Endothelial cell of umbilical vein (primary cell): ENCODE data around the gene CYP26A1. TPM values are rescaled to one million over a fixed set of nuclear protein-coding genes. Genes with fewer than 3 reads are reported as not detected.

ENCODE experiments used
- BruUV-seq: library from RNA; stranded (reverse); fragments of 400-500 nt; replicated peaks from 2 replicates; lab custom pipeline; 2021; lab: Mats Ljungman, UMichigan
- CTCF ChIA-PET: fragments of 300-600, 350-600 bp; sonication (Branson Sonifier 250); formaldehyde crosslinking; loops from one replicate; lab custom pipeline; 2021; ENCODE audit warnings: antibody characterized with exemption, inconsistent platforms; lab: Charles Lee
- POLR2A ChIA-PET: fragments of 300-600, 350-600 bp; sonication (Branson Sonifier 250); formaldehyde crosslinking; loops from one replicate; lab custom pipeline; 2021; ENCODE audit warnings: antibody characterized with exemption, inconsistent platforms; lab: Charles Lee
- DNase-seq: peaks from one replicate; pipeline ENCODE4 v3.0.0-alpha.2; 2011; ENCODE audit warnings: low read depth, low spot score
- FAIRE-seq: peaks from 2 replicates; lab custom pipeline; 2011; peaks lifted over from hg19 to GRCh38; lab: Jason Lieb, UNC
- H2AFZ ChIP-seq: 2 replicates; pipeline ENCODE4 v1.6.0; 2012; ENCODE audit warnings: low read depth, low read length, control low read depth, inconsistent platforms
- H3K27ac ChIP-seq: 2 replicates; pipeline ENCODE4 v1.5.1; 2011; ENCODE audit warnings: low read depth, mild to moderate bottlenecking, control low read depth, low read length, moderate library complexity; ENCODE audit not compliant: insufficient read depth
- H3K27me3 ChIP-seq, 2 experiments: 2 replicates each; pipeline versions ENCODE4 v1.6.0 to v1.6.1; 2011; ENCODE audit warnings: low read length in 2 of 2, mixed read lengths in 1 of 2; ENCODE audit not compliant: control insufficient read depth in 2 of 2, insufficient read depth in 2 of 2
- H3K36me3 ChIP-seq, 2 experiments: 2 replicates in 1 of 2; 3 replicates in 1 of 2; pipeline ENCODE4 v1.5.1; 2011; ENCODE audit warnings: low read length in 2 of 2, mild to moderate bottlenecking in 1 of 2, moderate library complexity in 1 of 2; ENCODE audit not compliant: control insufficient read depth in 2 of 2, insufficient read depth in 2 of 2; ENCODE audit errors: extremely low read depth in 1 of 2
- H3K4me1 ChIP-seq: 3 replicates; pipeline ENCODE4 v1.5.1; 2011; ENCODE audit warnings: mild to moderate bottlenecking, low read length; ENCODE audit not compliant: control insufficient read depth, insufficient read depth; ENCODE audit errors: extremely low read depth
- H3K4me2 ChIP-seq: 2 replicates; pipeline ENCODE4 v1.6.1; 2011; ENCODE audit warnings: low read length, control low read depth, mixed read lengths; ENCODE audit not compliant: insufficient read depth
- H3K4me3 ChIP-seq, 3 experiments: fragments of 200-600 bp in 1 of 3; sonication (generic), shearing (Covaris generic) in 1 of 3; replicated peaks in 1 of 3; 2 replicates each; pipeline ENCODE4 v1.5.1; 2011 to 2016; ENCODE audit warnings: control low read depth in 3 of 3, low read length in 3 of 3, mild to moderate bottlenecking in 2 of 3, inconsistent platforms in 1 of 3, low read depth in 1 of 3, moderate library complexity in 1 of 3; ENCODE audit not compliant: insufficient read depth in 1 of 3
- H3K79me2 ChIP-seq: 2 replicates; pipeline ENCODE4 v1.6.0; 2012; ENCODE audit warnings: low read length, inconsistent platforms; ENCODE audit not compliant: control insufficient read depth, insufficient read depth
- H3K9ac ChIP-seq: replicated peaks from 2 replicates; pipeline ENCODE3; 2011; ENCODE audit warnings: low read length, control low read depth; ENCODE audit not compliant: insufficient read depth; ENCODE audit errors: extremely low read depth
- H3K9me1 ChIP-seq: replicated peaks from 3 replicates; pipeline ENCODE4 v1.6.0; 2011; ENCODE audit warnings: mild to moderate bottlenecking, low read length; ENCODE audit not compliant: control insufficient read depth, insufficient read depth; ENCODE audit errors: extremely low read depth
- H3K9me3 ChIP-seq: replicated peaks from 2 replicates; pipeline ENCODE4 v1.5.1; 2012; ENCODE audit warnings: low read length, inconsistent platforms; ENCODE audit not compliant: control insufficient read depth, insufficient read depth
- H4K20me1 ChIP-seq: replicated peaks from 2 replicates; pipeline ENCODE3; 2011; ENCODE audit warnings: mild to moderate bottlenecking, low read length; ENCODE audit not compliant: control insufficient read depth, insufficient read depth; ENCODE audit errors: extremely low read depth
- EZH2 ChIP-seq: IDR thresholded peaks from 2 replicates; pipeline ENCODE4 v1.6.1; 2012; ENCODE audit warnings: borderline replicate concordance, low read depth, mild to moderate bottlenecking, moderate library complexity, low read length, inconsistent platforms; ENCODE audit not compliant: severe bottlenecking
- FOS ChIP-seq: IDR thresholded peaks from 2 replicates; pipeline ENCODE4 v1.6.1; 2011; ENCODE audit warnings: mild to moderate bottlenecking, low read length, moderate library complexity, borderline replicate concordance; ENCODE audit not compliant: insufficient read depth
- GATA2 ChIP-seq: IDR thresholded peaks from 2 replicates; pipeline ENCODE4 v1.7.0; 2011; ENCODE audit warnings: low read depth, mild to moderate bottlenecking, moderate library complexity, mixed read lengths, low read length; ENCODE audit not compliant: insufficient read length, insufficient read depth
- JUN ChIP-seq: IDR thresholded peaks from 2 replicates; pipeline ENCODE4 v1.6.1; 2011; ENCODE audit warnings: borderline replicate concordance, low read depth; ENCODE audit not compliant: insufficient read length, insufficient read depth
- MYC ChIP-seq: IDR thresholded peaks from one replicate; pipeline ENCODE4 v1.6.1; 2011; ENCODE audit warnings: mild to moderate bottlenecking, low read depth, low read length
- POLR2A ChIP-seq: IDR thresholded peaks from 2 replicates; pipeline ENCODE4 v1.6.1; 2012; ENCODE audit warnings: low read depth, mild to moderate bottlenecking, control low read depth, low read length
- POLR2AphosphoS5 ChIP-seq: IDR thresholded peaks from 2 replicates; pipeline ENCODE4 v1.6.1; 2012; ENCODE audit warnings: low read depth, mild to moderate bottlenecking, control low read depth, low read length, moderate library complexity; ENCODE audit not compliant: insufficient read depth
- dilution Hi-C: fragments of 300-500 bp; cut with MboI; formaldehyde crosslinking; loops from one replicate; pipeline ENCODE4 v1.15.0; 2019; ENCODE audit warnings: low sequenced_read_pairs; ENCODE audit not compliant: extremely low pct_ligation_motif_present
- intact Hi-C: fragments of 100-400 bp; cut with micrococcal nuclease; formaldehyde crosslinking; loops from one replicate; pipeline ENCODE4 v1.10.0; 2022
- polyA plus RNA-seq, 4 experiments: library from polyadenylated mRNA; depleted of rRNA in 3 of 4; stranded (reverse) in 3 of 4; unstranded in 1 of 4; fragments of >200 nt; gene quantifications; 2 replicates each; pipeline versions ENCODE4 v1.2.1 to v1.2.3, GENCODE V29; 2011 to 2012; ENCODE audit warnings: missing spikeins in 1 of 4
- total RNA-seq: library from RNA; stranded (reverse); gene quantifications from 2 replicates; pipeline ENCODE4 v1.2.3, GENCODE V29; 2021
- TF ChIP-seq, protein P1 (sequence below): IDR thresholded peaks from 2 replicates; pipeline ENCODE4 v1.6.1; 2011; ENCODE audit not compliant: insufficient read depth, insufficient read length
- TF ChIP-seq, protein P2 (sequence below), 2 donors: IDR thresholded peaks; 1 replicate in 1 of 2; 2 replicates in 1 of 2; pipeline ENCODE4 v1.5.1; 2011; ENCODE audit warnings: low read length in 2 of 2, mild to moderate bottlenecking in 2 of 2, moderate library complexity in 2 of 2, control low read depth in 1 of 2, inconsistent platforms in 1 of 2, low read depth in 1 of 2; ENCODE audit not compliant: insufficient read depth in 1 of 2; ENCODE audit errors: extremely low read depth in 1 of 2

CYP26A1 gene
- total and polyA plus RNA-seq, 2 donors (not counting 3 experiments of a cell fraction or from before 2014, with no cell fraction given), result 0.95 to 4.4 TPM

DNA sequence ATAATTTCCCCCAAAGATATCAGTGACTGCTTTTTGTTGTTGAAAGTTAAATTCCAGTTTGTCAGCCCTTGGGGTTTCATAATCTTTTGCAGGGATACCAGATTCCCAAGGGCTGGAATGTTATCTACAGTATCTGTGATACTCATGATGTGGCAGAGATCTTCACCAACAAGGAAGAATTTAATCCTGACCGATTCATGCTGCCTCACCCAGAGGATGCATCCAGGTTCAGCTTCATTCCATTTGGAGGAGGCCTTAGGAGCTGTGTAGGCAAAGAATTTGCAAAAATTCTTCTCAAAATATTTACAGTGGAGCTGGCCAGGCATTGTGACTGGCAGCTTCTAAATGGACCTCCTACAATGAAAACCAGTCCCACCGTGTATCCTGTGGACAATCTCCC is 3.2 kb downstream of the CYP26A1 start:
- no peak for TF ChIP-seq EZH2
- TF ChIP-seq GATA2, result no peak
- no peak for TF ChIP-seq MYC
- TF ChIP-seq, protein P1, sequence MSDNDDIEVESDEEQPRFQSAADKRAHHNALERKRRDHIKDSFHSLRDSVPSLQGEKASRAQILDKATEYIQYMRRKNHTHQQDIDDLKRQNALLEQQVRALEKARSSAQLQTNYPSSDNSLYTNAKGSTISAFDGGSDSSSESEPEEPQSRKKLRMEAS, result no peak
- TF ChIP-seq, protein P2, sequence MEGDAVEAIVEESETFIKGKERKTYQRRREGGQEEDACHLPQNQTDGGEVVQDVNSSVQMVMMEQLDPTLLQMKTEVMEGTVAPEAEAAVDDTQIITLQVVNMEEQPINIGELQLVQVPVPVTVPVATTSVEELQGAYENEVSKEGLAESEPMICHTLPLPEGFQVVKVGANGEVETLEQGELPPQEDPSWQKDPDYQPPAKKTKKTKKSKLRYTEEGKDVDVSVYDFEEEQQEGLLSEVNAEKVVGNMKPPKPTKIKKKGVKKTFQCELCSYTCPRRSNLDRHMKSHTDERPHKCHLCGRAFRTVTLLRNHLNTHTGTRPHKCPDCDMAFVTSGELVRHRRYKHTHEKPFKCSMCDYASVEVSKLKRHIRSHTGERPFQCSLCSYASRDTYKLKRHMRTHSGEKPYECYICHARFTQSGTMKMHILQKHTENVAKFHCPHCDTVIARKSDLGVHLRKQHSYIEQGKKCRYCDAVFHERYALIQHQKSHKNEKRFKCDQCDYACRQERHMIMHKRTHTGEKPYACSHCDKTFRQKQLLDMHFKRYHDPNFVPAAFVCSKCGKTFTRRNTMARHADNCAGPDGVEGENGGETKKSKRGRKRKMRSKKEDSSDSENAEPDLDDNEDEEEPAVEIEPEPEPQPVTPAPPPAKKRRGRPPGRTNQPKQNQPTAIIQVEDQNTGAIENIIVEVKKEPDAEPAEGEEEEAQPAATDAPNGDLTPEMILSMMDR (IDR thresholded peaks at IDR 0.05; ENCODE audit: extremely low read depth in 1 of 2, insufficient read depth in 1 of 2, low read depth in 1 of 2, low read length in 2 of 2), result no peak
- TF ChIP-seq JUN, result no peak
- no peak for TF ChIP-seq POLR2AphosphoS5
- no peak for TF ChIP-seq FOS
- TF ChIP-seq POLR2A, result no peak
- no peaks in the 10 kb centered on the region for H3K36me3 ChIP-seq
- H3K4me1 ChIP-seq, result peaks cover 23% of the 10 kb centered on the region
- no TSS peak for BruUV-seq
- H3K79me2 ChIP-seq, result no peaks in the 10 kb centered on the region
- POLR2A ChIA-PET, result no interaction called here
- H4K20me1 ChIP-seq, result no peaks in the 10 kb centered on the region
- no peak overlapping the region for H3K9ac ChIP-seq
- H3K4me3 ChIP-seq, result no peak overlapping the region
- no peak overlapping the region for H3K27ac ChIP-seq
- intact Hi-C loops, result no loop called here
- no peak for DNase-seq
- H3K9me1 ChIP-seq, result no peaks in the 10 kb centered on the region
- CTCF ChIA-PET, result interaction anchor here (0.9 to 6.9 kb wide), 3 partner anchors 111 to 435 kb away, joined by 4 to 67 read pairs (median 4); no protein-coding TSS in a partner anchor
- dilution Hi-C loops, result no loop called here
- no peak for FAIRE-seq
- H3K4me2 ChIP-seq, result no peak overlapping the region
- H3K27me3 ChIP-seq, result peaks cover 34 to 48% of the 10 kb centered on the region in 2 experiments
- no peaks in the 10 kb centered on the region for H3K9me3 ChIP-seq
- H2AFZ ChIP-seq, result no peak overlapping the region
